ENCODE data around the gene CRACR2A.

Gene CRACR2A

GRCh38 chr12:3777206-3777809 is 24.4 kb upstream of the CRACR2A start:
- Histone ChIP-seq H3K4me2 (ENCODE audit: low read length) (no peak overlapping the region), H4K20me1 (ENCODE audit: insufficient read depth, low read length) (no peaks in the 10 kb centered on the region), H3K36me3 (replicated peaks; ENCODE audit: low read depth, low read length) (no peaks in the 10 kb centered on the region), H3K9me3 (ENCODE audit: insufficient read depth, low read length) (no peaks in the 10 kb centered on the region), H3K27me3 (ENCODE audit: low read depth, low read length) (peaks cover 28% of the 10 kb centered on the region; the same call in 1 of the 2 replicates), H2AFZ (ENCODE audit: low read depth, low read length) (no peak overlapping the region), H3K9ac (ENCODE audit: low read length) (no peak overlapping the region), H3K79me2 (ENCODE audit: low read length) (no peaks in the 10 kb centered on the region), H3K4me3 (ENCODE audit: low read length) (no peak overlapping the region), H3K27ac (ENCODE audit: low read length) (no peak overlapping the region), H3K4me1 (ENCODE audit: low read length) (no peaks in the 10 kb centered on the region)
- peak; percentile 76 for TF ChIP-seq CTCF (IDR thresholded peaks at IDR 0.05; ENCODE audit: low read depth, low read length)
- no peak for TF ChIP-seq EZH2phosphoT487 (IDR thresholded peaks at IDR 0.05; ENCODE audit: low read depth)

- no peak overlapping the region for H3K4me2 ChIP-seq (ENCODE audit: low read length)
- no peak for TF ChIP-seq CTCF (IDR thresholded peaks at IDR 0.05; ENCODE audit: low read depth, low read length)
- no peak for TF ChIP-seq EZH2phosphoT487 (IDR thresholded peaks at IDR 0.05; ENCODE audit: low read depth)
- H3K9ac ChIP-seq (ENCODE audit: low read length) = no peak overlapping the region
- H3K27me3 ChIP-seq (ENCODE audit: low read depth, low read length) = peaks cover 30% of the 10 kb centered on the region; the same call in 1 of the 2 replicates
- H3K79me2 ChIP-seq (ENCODE audit: low read length) = no peaks in the 10 kb centered on the region
- no peaks in the 10 kb centered on the region for H4K20me1 ChIP-seq (ENCODE audit: insufficient read depth, low read length)
- H3K36me3 ChIP-seq (replicated peaks; ENCODE audit: low read depth, low read length) = no peaks in the 10 kb centered on the region
- no peaks in the 10 kb centered on the region for H3K9me3 ChIP-seq (ENCODE audit: insufficient read depth, low read length)
- H3K4me1 ChIP-seq (ENCODE audit: low read length) = no peaks in the 10 kb centered on the region
- H2AFZ ChIP-seq (ENCODE audit: low read depth, low read length) = no peak overlapping the region
- H3K27ac ChIP-seq (ENCODE audit: low read length) = no peak overlapping the region
- H3K4me3 ChIP-seq (ENCODE audit: low read length) = no peak overlapping the region
Measured at GRCh38 chr12:3775385-3776035, 22.6 kb upstream of the CRACR2A start.

GRCh38 chr12:3772380-3772779 is 19.5 kb upstream of the CRACR2A start:
- no peak overlapping the region for H3K27ac ChIP-seq (ENCODE audit: low read length)

More at GRCh38 chr12:3772380-3772779, 19.5 kb upstream of the CRACR2A start:
- Histone ChIP-seq H2AFZ (ENCODE audit: low read depth, low read length) (no peak overlapping the region), H3K9ac (ENCODE audit: low read length) (no peak overlapping the region), H3K4me1 (ENCODE audit: low read length) (no peaks in the 10 kb centered on the region), H3K27me3 (ENCODE audit: low read depth, low read length) (peaks cover 31% of the 10 kb centered on the region; the same call in 1 of the 2 replicates), H4K20me1 (ENCODE audit: insufficient read depth, low read length) (no peaks in the 10 kb centered on the region), H3K9me3 (ENCODE audit: insufficient read depth, low read length) (no peaks in the 10 kb centered on the region), H3K36me3 (replicated peaks; ENCODE audit: low read depth, low read length) (no peaks in the 10 kb centered on the region), H3K4me3 (ENCODE audit: low read length) (no peak overlapping the region), H3K79me2 (ENCODE audit: low read length) (no peaks in the 10 kb centered on the region), H3K4me2 (ENCODE audit: low read length) (no peak overlapping the region)
- TF ChIP-seq EZH2phosphoT487 (IDR thresholded peaks at IDR 0.05; ENCODE audit: low read depth) (no peak), CTCF (IDR thresholded peaks at IDR 0.05; ENCODE audit: low read depth, low read length) (no peak)
